OCI-LY7 (cell line): ENCODE measurements around the gene CLCN4. TPM values are rescaled to one million over a fixed set of nuclear protein-coding genes. Genes with fewer than 3 reads are reported as not detected.

ENCODE experiments used
- BruUV-seq: library from RNA; stranded (reverse); fragments of 400-500 nt; replicated peaks from 2 replicates; lab custom pipeline; 2021; lab: Mats Ljungman, UMichigan
- CTCF ChIA-PET: fragments of 300-600 bp; sonication (Branson Sonifier 250); formaldehyde crosslinking; loops from one replicate; lab custom pipeline; 2022; ENCODE audit warnings: antibody characterized with exemption; ENCODE audit not compliant: unreplicated experiment; lab: Charles Lee
- POLR2A ChIA-PET: fragments of 300-600 bp; sonication (Branson Sonifier 250); formaldehyde crosslinking; loops from one replicate; lab custom pipeline; 2022; ENCODE audit warnings: antibody characterized with exemption; lab: Charles Lee
- DNase-seq: peaks from one replicate; pipeline ENCODE4 v3.0.0-alpha.2; 2015; ENCODE audit warnings: low spot score
- H2AFZ ChIP-seq: fragments of 200-600 bp; sonication (generic), shearing (Covaris generic); 2 replicates; pipeline ENCODE4 v1.6.1; 2014; ENCODE audit warnings: mild to moderate bottlenecking, antibody characterized with exemption, low read length, moderate library complexity
- H3K27ac ChIP-seq: fragments of 200-600 bp; sonication (generic); 2 replicates; pipeline ENCODE4 v1.5.1; 2014; ENCODE audit warnings: mixed run types, low read depth, mild to moderate bottlenecking, moderate library complexity, low read length, inconsistent platforms; ENCODE audit not compliant: poor library complexity, severe bottlenecking
- H3K36me3 ChIP-seq: fragments of 200-600 bp; sonication (generic); 2 replicates; pipeline ENCODE4 v1.6.1; 2014; ENCODE audit warnings: mild to moderate bottlenecking, antibody characterized with exemption, low read length, moderate library complexity, mixed read lengths; ENCODE audit not compliant: insufficient read depth
- H3K4me1 ChIP-seq: fragments of 200-600 bp; sonication (generic); 2 replicates; pipeline ENCODE4 v1.5.1; 2014; ENCODE audit warnings: mild to moderate bottlenecking, low read length; ENCODE audit not compliant: insufficient read depth, poor library complexity, severe bottlenecking
- H3K4me2 ChIP-seq: fragments of 200-600 bp; sonication (generic); 2 replicates; pipeline ENCODE4 v1.6.1; 2014; ENCODE audit warnings: mild to moderate bottlenecking, low read length
- H3K4me3 ChIP-seq: fragments of 200-600 bp; sonication (generic); 2 replicates; pipeline ENCODE4 v1.5.1; 2014; ENCODE audit warnings: mild to moderate bottlenecking, low read depth, low read length; ENCODE audit not compliant: poor library complexity, severe bottlenecking
- H3K79me2 ChIP-seq: fragments of 200-600 bp; sonication (generic); 2 replicates; pipeline ENCODE4 v1.6.1; 2016; ENCODE audit warnings: low read depth, mild to moderate bottlenecking, low read length, moderate library complexity, mixed read lengths; ENCODE audit not compliant: insufficient read depth
- H3K9me2 ChIP-seq: fragments of 200-600 bp; sonication (generic); 2 replicates; pipeline ENCODE4 v1.6.1; 2016; ENCODE audit warnings: mild to moderate bottlenecking, low read length, mixed read lengths; ENCODE audit not compliant: insufficient read depth
- H3K9me3 ChIP-seq: fragments of 200-600 bp; sonication (generic); 2 replicates; pipeline ENCODE4 v1.6.1; 2014; ENCODE audit warnings: mild to moderate bottlenecking, mixed run types, low read length, mixed read lengths
- H4K20me1 ChIP-seq: fragments of 200-600 bp; sonication (generic); 2 replicates; pipeline ENCODE4 v1.6.1; 2014; ENCODE audit warnings: mild to moderate bottlenecking, antibody characterized with exemption, low read length, moderate library complexity, mixed read lengths; ENCODE audit not compliant: insufficient read depth
- EZH2phosphoT487 ChIP-seq: fragments of 200-600 bp; sonication (generic); IDR thresholded peaks from 2 replicates; pipeline ENCODE4 v1.6.1; 2018; ENCODE audit warnings: low read depth, borderline replicate concordance, mild to moderate bottlenecking, mixed run types, antibody characterized with exemption, low read length, moderate library complexity, mixed read lengths
- intact Hi-C: fragments of 100-400 bp; cut with micrococcal nuclease; formaldehyde crosslinking; loops from one replicate; pipeline ENCODE4 v1.10.0; 2022; ENCODE audit not compliant: unreplicated experiment
- total RNA-seq, 2 experiments: library from RNA; depleted of rRNA in 1 of 2; stranded (reverse); fragments of >200 nt in 1 of 2; shearing (Covaris generic) in 1 of 2; gene quantifications; 2 replicates each; pipeline ENCODE4 v1.2.3, GENCODE V29; 2014 to 2022
- TF ChIP-seq, protein P1 (sequence below): fragments of 200-600 bp; sonication (generic); conservative IDR thresholded peaks from 2 replicates; pipeline ENCODE4 v1.5.1; 2014; ENCODE audit warnings: mild to moderate bottlenecking, antibody characterized with exemption, low read length, moderate library complexity, mixed read lengths

The CLCN4 gene
- total RNA-seq, 2 experiments from 2014 or later: 7.8 to 9.7 TPM

DNA sequence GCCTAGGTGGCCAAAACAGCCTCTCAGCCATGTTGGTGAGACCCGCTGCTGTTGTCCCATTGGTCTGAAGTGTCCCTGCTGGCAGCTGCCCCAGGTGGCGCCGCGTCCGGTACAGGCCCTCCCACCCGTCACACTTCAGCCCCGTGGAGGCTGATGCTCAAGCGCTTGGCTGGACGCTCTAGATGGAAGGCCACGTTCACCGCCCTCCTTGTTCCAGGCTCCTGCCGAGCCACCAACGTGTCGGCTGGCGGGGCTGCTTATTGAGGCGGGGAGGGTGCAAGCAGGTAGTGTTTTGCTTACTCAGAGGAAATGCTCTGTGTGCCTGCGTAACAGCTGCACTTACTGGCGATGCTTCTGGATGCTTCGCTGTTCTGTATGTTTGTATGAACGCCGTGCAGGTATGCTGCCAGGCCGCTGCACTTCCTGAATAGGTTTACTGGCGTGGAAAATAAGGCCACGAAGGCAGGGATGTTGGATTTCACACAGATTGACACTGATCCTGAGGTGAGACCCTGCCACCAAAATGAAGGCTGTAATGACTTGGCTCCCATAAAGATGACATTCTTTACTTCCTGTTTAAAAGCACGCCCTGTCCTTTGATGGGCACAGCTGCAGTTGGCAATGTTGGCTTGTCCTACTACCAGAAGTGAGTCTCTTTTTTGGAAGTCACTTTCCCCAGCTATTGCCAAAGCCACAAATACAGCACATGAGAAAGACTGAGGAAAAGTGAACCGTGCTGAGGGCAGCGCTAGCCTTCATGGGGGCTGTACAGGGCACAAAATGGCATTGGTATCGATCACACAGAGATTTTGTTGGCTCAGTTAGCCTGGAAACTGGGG, 21.0 kb upstream of the CLCN4 start:
- DNase-seq: no peak
- ChIA-PET POLR2A (interaction anchor here (0.5 kb wide), 1 partner anchor 1035 kb away, joined by 3 read pairs; no protein-coding TSS in a partner anchor), CTCF (no interaction called here)
- no TSS peak for BruUV-seq
- TF ChIP-seq, protein P1, sequence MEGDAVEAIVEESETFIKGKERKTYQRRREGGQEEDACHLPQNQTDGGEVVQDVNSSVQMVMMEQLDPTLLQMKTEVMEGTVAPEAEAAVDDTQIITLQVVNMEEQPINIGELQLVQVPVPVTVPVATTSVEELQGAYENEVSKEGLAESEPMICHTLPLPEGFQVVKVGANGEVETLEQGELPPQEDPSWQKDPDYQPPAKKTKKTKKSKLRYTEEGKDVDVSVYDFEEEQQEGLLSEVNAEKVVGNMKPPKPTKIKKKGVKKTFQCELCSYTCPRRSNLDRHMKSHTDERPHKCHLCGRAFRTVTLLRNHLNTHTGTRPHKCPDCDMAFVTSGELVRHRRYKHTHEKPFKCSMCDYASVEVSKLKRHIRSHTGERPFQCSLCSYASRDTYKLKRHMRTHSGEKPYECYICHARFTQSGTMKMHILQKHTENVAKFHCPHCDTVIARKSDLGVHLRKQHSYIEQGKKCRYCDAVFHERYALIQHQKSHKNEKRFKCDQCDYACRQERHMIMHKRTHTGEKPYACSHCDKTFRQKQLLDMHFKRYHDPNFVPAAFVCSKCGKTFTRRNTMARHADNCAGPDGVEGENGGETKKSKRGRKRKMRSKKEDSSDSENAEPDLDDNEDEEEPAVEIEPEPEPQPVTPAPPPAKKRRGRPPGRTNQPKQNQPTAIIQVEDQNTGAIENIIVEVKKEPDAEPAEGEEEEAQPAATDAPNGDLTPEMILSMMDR: no peak
- no peak for TF ChIP-seq EZH2phosphoT487
- H3K27ac ChIP-seq: no peak overlapping the region
- no peaks in the 10 kb centered on the region for H4K20me1 ChIP-seq
- H3K4me1 ChIP-seq: no peaks in the 10 kb centered on the region
- intact Hi-C loops: no loop called here
- no peak overlapping the region for H2AFZ ChIP-seq
- no peak overlapping the region for H3K4me2 ChIP-seq
- no peaks in the 10 kb centered on the region for H3K9me2 ChIP-seq
- no peaks in the 10 kb centered on the region for H3K79me2 ChIP-seq
- H3K9me3 ChIP-seq: no peaks in the 10 kb centered on the region
- peaks cover 46% of the 10 kb centered on the region for H3K36me3 ChIP-seq
- no peak overlapping the region for H3K4me3 ChIP-seq

DNA sequence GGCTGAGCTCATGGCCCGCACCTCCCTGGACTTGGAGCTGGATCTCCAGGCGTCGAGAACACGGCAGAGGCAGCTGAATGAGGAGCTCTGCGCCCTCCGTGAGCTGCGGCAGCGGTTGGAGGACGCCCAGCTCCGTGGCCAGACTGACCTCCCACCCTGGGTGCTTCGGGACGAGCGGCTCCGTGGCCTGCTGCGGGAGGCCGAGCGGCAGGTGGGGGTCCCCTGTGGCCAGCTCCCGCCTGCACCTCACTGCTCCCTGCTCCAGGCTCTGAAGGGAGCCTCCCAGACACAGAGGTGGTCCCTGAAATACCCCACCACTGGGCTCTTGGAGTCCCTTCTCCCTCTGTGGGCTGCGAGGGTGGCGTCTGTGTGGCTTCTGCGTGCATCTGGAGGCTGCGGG, 18.0 kb upstream of the CLCN4 start:
- no TSS peak for BruUV-seq
- intact Hi-C loops: no loop called here
- CTCF ChIA-PET: no interaction called here
- no peak for DNase-seq
- Histone ChIP-seq H3K79me2 (no peaks in the 10 kb centered on the region), H3K4me2 (no peak overlapping the region), H2AFZ (no peak overlapping the region), H4K20me1 (no peaks in the 10 kb centered on the region), H3K9me3 (no peaks in the 10 kb centered on the region), H3K27ac (no peak overlapping the region), H3K4me3 (no peak overlapping the region), H3K9me2 (no peaks in the 10 kb centered on the region), H3K36me3 (peaks cover 41% of the 10 kb centered on the region), H3K4me1 (peaks cover 9% of the 10 kb centered on the region)
- POLR2A ChIA-PET: no interaction called here
- TF ChIP-seq, protein P1: no peak
- no peak for TF ChIP-seq EZH2phosphoT487

DNA sequence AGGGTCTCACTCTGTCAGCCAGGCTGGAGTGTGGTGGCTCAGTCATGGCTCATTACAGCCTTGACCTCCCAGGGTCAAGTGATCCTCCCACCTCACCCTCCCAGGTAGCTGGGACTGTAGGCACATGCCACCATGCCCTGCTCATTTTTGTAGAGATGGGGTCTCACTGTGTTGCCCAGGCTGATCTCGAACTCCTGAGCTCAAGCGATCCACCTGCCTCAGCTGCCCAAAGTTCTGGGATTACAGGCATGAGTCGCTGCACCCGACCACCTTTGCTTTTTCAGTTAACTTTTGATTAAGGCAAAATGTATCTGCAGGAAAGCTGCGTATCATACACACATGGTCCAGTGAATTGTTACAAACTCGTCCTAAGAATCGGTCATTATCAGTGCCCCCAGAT, 16.5 kb upstream of the CLCN4 start:
- intact Hi-C loops: no loop called here
- no peak for DNase-seq
- Histone ChIP-seq H3K9me3 (no peaks in the 10 kb centered on the region), H3K79me2 (no peaks in the 10 kb centered on the region), H3K4me3 (no peak overlapping the region), H3K4me2 (no peak overlapping the region), H2AFZ (no peak overlapping the region), H3K36me3 (peaks cover 33% of the 10 kb centered on the region), H3K4me1 (peaks cover 15% of the 10 kb centered on the region), H3K27ac (no peak overlapping the region), H4K20me1 (no peaks in the 10 kb centered on the region), H3K9me2 (no peaks in the 10 kb centered on the region)
- TF ChIP-seq, protein P1: no peak
- no peak for TF ChIP-seq EZH2phosphoT487
- ChIA-PET CTCF (no interaction called here), POLR2A (no interaction called here)
- no TSS peak for BruUV-seq
